B cell (primary cell): ENCODE measurements around the gene KCNJ16.
A peak's percentile ranks its signal among the peaks of the same experiment; 100 is the strongest.

ENCODE experiments used
- EZH2 ChIP-seq: IDR thresholded peaks from 2 replicates; pipeline ENCODE4 v1.6.1; 2012; ENCODE audit warnings: borderline replicate concordance, low read depth, mild to moderate bottlenecking, moderate library complexity, low read length; ENCODE audit not compliant: insufficient read depth, poor library complexity, severe bottlenecking
- TF ChIP-seq, protein P1 (sequence below): fragments of 200-600 bp; IDR thresholded peaks from one replicate; pipeline ENCODE4 v1.8.0; 2022; ENCODE audit warnings: antibody characterized with exemption, mild to moderate bottlenecking

GRCh38 chr17:70144260-70144846 lies 69.3 kb downstream of the KCNJ16 start:
- TF ChIP-seq, protein P1, sequence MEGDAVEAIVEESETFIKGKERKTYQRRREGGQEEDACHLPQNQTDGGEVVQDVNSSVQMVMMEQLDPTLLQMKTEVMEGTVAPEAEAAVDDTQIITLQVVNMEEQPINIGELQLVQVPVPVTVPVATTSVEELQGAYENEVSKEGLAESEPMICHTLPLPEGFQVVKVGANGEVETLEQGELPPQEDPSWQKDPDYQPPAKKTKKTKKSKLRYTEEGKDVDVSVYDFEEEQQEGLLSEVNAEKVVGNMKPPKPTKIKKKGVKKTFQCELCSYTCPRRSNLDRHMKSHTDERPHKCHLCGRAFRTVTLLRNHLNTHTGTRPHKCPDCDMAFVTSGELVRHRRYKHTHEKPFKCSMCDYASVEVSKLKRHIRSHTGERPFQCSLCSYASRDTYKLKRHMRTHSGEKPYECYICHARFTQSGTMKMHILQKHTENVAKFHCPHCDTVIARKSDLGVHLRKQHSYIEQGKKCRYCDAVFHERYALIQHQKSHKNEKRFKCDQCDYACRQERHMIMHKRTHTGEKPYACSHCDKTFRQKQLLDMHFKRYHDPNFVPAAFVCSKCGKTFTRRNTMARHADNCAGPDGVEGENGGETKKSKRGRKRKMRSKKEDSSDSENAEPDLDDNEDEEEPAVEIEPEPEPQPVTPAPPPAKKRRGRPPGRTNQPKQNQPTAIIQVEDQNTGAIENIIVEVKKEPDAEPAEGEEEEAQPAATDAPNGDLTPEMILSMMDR: peak; percentile 75
- no peak for TF ChIP-seq EZH2
